GM21717 (cell line): ENCODE data around the gene DMD.
"Not testable (repeated sequence)": the region's sequence is repeated elsewhere in the genome, so short reads cannot be mapped to it uniquely, and the experiment has no call there.

Source experiments
- ATAC-seq: cut with Tn5 transposase; IDR thresholded peaks from one replicate; pipeline ENCODE4 v1.9.1; 2021; ENCODE audit warnings: mild to moderate bottlenecking, moderate library complexity; ENCODE audit not compliant: unreplicated experiment

DMD gene

DNA sequence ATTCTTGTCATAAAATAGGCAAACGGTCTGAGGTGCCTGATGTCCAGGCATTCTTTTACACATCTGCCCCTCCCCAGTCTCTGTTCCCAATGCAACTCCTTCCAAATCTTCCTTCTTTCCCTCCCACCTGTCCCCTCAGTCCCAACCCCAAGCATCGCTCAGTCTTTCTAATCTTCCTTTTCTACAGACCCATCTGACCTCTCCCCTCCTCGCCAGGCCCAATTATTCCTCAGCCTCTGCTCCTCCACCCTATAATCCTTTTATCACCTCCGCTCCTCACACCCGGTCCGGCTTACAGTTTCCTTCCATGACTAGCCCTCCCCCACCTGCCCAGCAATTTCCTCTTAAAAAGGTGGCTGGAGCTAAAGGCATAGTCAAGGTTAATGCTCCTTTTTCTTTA lies 1832.4 kb downstream of the DMD start:
- ATAC-seq: not testable (repeated sequence)

DNA sequence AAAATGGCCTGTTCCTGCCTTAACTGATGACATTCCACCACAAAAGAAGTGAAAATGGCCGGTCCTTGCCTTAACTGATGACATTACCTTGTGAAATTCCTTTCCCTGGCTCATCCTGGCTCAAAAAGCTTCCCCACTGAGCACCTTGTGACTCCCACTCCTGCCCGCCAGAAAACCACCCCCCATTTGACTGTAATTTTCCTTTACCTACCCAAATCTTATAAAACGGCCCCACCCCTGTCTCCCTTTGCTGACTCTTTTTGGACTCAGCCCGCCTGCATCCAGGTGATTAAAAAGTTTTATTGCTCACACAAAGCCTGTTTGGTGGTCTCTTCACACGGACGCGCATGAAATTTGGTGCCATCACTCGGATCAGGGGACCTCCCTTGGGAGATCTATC lies 1833.5 kb downstream of the DMD start:
- ATAC-seq: not testable (repeated sequence)

DNA sequence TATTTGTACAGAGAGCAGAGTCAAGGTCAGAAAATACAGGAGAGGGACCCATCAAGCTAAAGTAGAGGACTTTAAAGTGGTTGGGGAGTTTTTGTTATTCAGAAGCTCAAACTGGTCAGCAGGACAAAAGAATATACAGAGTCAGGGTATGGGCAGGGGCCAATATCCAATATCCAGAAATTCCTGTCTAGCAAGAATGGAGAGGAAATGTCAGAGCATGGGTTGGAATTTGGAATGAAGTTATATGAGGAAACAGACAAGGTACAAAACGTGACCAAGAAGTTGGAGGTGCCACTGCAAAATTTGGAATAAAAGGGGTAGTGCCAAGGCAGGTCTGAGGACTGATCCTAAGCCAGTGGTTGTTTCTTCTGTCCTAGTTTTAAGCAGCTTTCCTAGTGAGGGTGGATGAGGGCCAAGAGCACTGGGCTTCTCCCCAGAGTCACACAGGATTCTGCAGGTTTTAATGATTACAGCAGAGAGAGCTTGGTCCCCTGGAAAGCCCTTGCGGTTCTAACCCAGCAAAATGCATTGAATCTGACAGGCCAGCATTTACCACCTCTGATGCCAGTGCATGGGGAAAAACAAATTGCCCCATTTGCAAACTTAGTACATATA lies 1834.8 kb downstream of the DMD start:
- ATAC-seq: no peak

DNA sequence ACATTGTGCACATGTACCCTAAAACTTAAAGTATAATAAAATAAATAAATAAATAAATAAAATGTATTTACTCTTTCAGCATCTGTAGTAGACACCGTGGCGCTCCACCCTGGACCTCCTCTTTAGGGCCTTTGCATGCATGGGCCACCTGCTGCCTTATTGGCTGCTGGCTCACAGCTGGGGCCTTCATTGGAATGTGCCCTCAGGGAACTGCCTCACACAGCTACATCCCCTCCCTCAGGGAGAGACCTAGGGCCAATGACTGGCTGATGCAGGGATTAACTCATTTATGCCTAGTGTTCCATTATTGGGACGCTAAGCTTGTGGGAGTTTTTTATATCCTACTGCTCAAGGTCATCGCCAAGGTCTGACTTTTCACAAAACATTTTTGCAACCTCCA lies 1836.6 kb downstream of the DMD start:
- ATAC-seq: no peak

DNA sequence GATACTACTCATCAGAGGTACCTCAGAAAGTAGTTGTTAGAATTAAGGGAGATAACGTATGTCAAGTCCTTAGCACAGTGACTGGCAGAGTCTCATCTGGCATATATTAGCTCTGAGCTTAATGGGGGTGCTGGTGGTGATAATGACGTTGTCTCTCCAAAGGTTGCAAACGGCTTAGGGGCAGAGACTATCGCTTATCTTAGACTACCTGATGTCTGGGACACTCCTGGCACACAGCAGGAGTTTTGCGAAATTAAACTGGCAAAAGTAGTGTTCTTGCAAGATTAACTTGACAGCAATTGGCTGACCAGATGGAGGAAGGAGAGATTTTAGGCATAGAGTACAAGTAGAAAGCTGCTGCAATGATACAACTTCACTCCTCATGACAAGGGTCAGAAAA lies 1839.4 kb downstream of the DMD start:
- no peak for ATAC-seq

DNA sequence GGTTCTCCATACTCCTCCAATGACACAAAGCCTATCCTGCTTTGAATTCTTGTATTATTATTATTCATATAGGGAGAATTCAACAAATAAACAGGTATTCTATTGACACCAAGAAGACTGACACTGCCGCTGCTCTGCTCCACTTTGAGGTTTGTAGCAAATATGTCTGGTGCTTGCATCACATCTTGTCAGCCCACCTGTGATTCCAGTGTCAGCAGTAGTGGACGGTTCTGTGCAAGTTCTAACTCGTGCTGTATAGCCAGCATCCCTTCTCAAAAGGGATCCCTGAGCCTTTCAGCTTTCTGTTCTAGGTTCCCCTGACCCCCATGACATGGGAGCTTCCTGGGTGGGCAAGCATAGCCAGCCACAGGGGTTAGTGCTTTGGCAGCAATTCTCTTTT lies 1843.5 kb downstream of the DMD start:
- ATAC-seq: no peak

DNA sequence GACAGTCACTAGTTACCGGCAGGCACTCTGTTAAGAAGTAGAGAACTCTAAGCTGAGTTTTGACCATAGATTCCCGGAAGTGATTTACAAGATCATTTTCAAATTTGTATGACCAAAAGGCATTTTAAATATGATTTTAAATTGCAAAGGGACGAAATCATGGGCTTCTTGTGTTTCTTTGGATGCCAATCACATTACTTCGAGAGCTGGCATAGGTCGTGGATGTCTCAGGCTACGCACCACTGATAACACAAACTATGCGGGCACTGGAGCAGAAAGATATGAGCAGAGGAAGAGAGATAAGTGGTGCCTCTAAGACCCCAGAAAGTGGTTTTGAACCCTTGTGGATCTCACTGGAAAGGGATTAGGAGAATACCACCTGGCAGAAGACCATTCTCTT lies 1845.3 kb downstream of the DMD start:
- no peak for ATAC-seq

DNA sequence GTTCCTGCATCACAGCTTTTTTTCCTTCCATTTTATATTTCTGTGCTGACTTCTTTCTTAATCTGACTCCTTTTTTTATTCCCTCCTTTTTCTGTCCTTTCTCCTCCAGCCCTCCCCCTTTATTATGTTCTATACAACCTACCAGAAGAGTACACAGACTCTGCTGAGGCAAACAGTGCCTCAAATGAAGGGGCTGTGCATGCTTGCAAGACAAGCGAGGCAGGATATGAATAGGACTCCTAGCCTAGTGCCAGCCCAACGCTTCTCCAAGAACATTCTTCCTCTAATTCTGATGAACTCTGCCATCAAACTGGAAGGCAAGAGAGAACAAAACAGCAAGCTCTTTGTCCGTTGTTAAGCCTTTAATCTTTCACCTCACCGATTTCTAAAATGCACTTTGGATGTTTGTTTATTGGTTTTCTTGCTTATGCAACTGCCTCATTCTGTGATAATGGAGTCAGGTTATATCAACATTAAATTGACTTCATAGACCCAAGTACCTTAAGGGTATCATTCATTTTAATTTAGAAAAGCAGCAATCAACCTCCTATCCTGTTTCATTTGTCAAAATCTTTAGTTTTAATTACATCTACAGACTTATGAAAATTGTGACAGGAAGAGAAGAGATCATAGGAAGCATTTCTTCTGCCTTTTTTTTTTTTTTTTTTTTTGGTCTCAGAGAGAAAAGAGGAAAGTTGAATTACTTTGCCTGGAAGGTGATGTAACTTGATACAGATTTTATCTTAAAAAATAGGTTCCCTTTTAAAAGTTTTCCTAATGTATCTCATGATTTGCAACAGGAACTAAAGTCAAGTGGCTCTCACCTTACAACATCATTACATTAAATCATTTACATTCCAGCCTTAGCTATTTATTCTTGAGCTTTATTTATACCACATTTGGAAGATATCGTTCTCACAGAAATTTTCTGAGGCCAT lies 1854.8 kb downstream of the DMD start:
- no peak for ATAC-seq

DNA sequence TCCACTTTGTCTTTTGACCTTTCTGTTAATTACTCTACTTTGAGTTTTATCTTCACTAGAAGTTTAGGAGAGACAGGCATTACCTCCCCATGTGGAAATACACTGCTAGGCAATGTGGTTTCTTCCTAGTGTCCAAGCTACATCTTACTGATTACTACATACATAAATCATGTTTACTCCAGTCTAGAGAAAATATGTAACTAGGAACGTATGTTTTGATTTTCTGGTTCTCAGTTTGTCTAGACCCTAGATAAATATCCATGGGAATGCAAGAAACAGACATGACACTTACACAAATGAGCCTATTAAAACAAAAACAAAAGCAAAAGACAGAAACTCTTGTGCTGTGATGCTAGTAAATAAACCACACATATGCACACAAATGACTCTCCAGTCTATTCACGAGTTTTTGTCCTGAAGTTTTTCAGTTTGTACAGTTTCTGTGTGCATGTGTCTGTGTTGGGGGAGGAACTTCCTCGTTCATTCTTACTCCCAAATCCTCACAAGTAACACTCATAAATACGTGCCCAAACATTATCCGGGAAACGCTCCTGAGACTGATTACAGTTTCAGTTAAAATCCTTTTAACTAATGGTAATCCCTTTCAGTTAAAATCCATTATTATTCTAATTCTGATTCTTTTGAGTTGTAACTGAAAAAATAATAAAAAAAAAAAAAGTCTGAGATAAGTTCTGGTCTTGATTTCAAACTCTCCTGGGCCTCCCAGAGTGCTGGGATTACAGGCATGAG lies 1856.0 kb downstream of the DMD start:
- ATAC-seq: no peak

DNA sequence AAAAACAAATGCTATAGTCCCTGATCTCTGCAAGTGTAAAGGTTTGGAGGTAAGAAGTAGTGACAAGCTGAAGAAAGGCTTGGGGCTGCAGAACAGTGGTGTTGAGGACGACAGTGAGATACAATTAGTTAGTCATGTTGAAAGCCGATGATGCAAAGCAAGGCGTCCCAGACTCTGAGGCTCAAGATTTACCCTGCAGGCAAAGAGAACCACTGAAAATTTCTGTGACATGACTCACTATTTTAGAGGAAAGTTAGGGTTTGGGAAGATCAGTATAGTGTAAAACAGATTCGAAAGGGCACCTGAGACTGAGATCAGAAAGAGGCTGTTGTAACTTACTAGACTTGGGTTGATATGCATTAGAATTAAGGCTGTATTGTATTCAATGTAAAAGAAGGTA lies 1858.3 kb downstream of the DMD start:
- ATAC-seq: no peak

DNA sequence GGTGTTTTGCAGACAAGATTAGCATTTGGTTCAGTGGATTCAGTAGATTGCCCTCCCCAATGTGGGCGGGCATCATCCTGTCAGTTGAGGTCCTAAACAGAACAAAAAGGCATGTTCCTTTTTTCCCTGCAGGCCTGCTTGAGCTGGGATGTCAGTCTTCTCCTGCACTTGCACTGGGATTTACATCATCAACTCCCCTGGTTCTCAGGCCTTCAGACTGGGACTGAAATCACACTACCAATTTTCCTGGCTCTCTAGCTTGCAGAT lies 1860.6 kb downstream of the DMD start:
- ATAC-seq: no peak

DNA sequence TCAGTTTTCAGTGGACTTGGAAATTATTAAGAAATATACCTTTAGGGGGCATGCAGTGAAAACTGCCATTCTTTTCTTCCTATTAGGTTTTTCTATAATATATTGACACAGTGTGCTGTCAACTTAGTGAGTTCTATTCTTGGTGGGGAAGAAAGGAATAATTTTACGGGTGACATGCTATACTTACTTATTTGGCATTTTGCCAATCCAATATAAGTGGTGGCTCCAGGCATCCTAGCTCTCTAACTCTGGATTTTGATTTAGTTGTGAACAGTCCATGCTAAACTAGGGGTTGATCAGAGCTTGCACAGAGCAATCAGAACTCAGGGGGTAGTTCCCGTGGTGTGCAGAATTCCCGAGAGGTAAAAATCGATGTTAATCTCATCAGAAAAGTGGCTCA lies 1861.8 kb downstream of the DMD start:
- ATAC-seq: no peak

DNA sequence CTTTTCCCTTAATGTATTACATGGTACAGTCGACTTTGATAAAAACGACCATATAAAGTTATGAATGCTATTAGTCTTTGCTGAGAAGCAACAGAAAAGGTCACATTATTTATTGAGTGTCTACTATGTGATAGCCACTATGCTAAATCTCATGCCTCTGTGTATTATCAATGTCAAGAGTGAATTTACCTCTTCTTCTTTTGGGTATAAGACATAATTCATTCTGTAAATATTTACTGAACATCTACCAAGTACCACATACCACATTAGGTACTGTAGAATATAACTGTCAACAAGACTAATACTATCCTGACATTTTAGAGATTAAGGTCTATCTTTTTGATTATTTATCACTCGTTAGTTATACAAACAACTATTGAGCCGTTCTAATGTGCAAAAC lies 1870.8 kb downstream of the DMD start:
- ATAC-seq: no peak

DNA sequence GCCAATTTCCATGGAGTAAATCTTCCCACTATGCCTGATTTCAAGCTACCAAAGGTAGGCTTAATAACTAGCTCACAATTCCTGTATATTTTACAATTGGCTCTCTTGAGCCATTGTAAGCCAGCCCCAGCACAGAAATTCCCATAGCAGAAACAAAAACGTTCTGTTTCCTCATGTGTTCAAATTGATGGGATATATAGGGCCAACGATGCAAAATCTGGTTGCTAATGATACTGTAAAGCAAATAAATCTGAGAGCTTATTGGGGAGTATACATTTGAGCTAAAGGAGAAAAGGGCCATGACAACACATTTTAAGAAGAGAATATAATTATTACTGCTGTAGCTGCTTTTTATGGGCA lies 1872.4 kb downstream of the DMD start:
- no peak for ATAC-seq

DNA sequence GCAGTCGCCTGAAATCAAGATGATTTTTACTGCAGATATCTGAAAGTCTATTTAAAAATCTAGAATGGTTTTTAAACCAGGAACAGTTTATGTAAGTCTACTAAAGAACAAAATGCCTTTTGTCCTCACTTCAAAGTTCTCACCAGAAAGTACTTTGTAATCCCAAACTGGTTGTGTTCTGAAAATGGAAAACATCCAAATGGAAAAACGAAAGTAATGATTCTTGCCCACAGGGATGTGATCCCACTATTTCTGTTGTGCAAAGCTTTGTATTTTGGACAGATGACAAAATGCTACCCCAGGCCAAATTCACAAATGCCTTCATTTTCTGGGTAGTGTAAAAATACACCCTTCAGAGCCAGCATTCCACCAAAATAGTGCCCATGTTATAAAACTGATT lies 1874.0 kb downstream of the DMD start:
- ATAC-seq: no peak

DNA sequence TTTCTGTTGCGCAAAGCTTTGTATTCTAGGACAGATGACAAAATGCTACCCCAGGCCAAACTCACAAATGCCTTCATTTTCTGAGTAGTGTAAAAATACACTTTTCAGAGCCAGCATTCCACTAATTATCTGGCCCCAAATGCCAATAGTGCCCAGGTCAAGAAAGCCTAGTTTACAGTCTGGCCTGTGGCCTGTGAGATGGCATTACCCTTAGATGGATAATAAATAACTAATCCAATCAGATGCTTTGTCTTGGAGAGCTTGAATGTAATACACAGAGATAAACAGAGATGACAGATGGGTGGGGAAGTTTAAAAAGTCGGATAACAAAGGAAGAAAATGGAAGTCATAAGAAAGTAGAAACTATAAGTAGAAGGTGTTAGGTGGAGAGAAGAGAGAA lies 1874.9 kb downstream of the DMD start:
- ATAC-seq: no peak

DNA sequence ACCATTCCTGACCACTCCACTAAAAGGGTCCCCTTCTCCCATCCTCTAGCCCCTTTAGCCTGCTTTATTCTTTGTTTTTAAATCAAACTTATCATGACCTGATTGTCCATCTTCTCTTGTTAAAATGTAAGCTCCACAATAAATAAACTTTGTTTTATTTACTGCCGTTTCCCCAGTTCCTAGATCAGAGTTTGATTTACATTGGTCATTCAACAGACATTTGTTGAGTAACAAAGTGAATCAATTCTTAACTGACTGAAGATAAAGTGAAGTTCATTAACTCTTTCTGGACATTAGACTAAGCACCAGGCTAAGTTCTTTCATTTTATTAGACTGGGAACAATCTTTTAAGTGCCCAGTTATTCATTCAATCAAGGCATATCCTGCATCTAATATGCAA lies 1876.4 kb downstream of the DMD start:
- no peak for ATAC-seq

DNA sequence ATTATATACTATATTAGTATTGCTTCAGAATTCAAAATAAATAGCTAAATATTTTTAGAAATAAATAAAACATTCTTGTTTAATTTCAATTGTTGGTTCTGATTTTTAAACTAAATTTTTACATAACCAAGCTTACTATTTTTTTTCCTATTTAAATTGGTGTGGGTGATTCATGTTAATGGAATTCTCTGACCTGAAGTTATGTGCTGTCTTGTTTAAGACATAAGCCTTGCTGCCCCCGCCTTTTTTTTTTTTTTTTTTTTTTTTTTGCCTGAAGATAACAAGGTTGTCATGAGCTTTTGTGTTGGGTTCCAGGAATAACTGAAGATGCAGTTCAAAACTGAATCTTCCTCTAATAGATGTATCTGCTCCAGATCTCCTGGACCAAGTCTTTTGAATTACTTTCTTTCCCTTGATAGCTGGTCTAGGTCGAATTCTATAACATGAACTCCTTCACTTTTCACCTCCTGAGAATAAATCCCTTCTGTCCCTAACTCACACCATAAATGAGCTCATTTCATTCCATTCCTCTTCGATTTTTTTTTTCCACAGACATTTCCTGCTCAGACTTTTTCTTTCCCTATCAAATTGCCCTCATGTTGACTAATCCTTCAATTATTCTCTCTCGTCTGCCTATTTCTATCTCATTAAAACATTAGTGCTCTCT lies 1878.1 kb downstream of the DMD start:
- no peak for ATAC-seq

DNA sequence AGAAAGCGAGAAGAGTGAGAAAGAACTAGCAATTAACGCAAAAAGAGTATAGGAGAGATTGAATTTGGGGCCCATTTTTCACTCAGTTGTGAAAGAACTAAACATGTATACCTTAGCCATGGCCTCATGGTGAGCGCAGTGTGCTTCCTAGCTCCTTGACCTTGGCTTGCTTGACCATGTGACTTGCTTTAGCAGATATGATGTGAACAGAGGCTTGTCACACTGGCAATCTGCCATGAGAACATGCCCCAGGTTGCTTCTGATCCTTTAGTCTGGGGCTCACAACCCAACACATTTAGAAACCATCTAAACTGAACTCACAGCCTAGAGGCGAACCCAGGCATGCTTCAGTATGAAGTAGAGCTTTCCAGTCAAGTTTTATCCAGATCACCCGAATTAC lies 1879.4 kb downstream of the DMD start:
- no peak for ATAC-seq

DNA sequence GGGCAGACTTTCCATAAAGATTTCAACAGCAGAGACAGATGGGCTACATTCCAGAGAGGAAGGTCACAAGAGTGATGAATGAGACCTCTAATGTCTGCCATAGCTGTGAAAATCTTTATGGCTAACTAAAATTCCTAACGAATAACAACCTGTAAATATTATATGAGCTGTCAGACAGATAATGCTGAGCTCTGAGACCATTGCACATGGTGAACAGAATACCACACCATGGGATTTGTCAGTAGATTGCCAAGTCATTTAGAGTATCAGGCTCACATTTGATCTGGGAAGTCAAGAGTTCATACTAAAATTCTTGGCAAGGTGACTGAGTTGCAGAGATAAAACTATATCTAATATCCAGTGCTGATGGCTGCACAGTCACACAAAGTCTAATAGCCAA lies 1880.3 kb downstream of the DMD start:
- no peak for ATAC-seq

DNA sequence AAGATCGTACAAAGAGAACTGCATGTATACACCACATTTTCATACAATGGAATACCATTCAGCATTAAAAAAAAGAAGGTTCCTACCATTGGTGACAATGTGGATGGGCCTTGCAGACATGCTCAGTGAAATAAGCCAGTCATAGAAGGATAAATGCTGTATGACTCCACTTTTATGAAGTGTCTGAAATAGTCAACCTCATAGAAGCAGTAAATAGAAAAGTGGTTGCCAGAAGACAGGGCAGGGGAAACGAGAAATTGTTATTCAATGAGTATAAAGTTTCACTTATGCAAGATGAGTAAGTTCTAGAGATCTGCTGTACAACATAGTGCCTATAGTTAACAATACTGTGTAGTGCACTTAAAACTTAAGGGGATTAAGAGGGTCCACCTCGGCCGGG lies 1882.1 kb downstream of the DMD start:
- no peak for ATAC-seq

DNA sequence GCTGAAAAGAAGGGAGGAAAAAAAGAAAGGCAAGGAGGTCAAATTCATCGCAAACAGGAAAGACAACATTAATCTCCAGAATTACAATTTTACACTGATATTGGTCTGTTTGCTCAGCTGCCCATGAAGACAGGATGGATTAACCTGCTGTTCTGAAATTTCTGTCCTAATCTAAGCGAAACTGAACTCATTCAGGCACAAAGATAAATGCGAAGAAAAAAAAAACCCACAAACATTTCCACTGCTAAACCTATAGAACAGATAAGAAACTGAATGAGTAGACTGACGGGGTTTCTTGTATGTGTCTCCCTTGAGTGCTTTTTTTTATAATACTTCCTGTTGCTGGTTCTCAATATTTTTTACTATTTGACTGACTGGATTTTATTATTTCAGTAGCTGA lies 1887.7 kb downstream of the DMD start:
- no peak for ATAC-seq
